Neural progenitor cell (in vitro differentiated cells): ENCODE measurements around the gene OCA2. TPM values are rescaled to one million over a fixed set of nuclear protein-coding genes. Genes with fewer than 3 reads are reported as not detected.

Source experiments
- DNase-seq: peaks from one replicate; pipeline ENCODE4 v3.0.0-alpha.2; 2016; ENCODE audit warnings: low spot score
- H2AFZ ChIP-seq: fragments of 200-600 bp; sonication (generic); replicated peaks from 2 replicates; pipeline ENCODE4 v1.6.1; 2016; ENCODE audit warnings: antibody characterized with exemption
- H3F3A ChIP-seq: fragments of 200-600 bp; sonication (generic); 2 replicates; pipeline ENCODE4 v1.6.1; 2016; ENCODE audit warnings: antibody characterized with exemption, low read depth
- H3K27ac ChIP-seq: fragments of 200-600 bp; sonication (generic); 2 replicates; pipeline ENCODE4 v1.5.1; 2016; ENCODE audit warnings: mild to moderate bottlenecking
- H3K27me3 ChIP-seq: fragments of 200-600 bp; sonication (generic); 2 replicates; pipeline ENCODE4 v1.6.1; 2016; ENCODE audit warnings: mild to moderate bottlenecking, moderate library complexity
- H3K36me3 ChIP-seq: fragments of 200-600 bp; sonication (generic); 2 replicates; pipeline ENCODE4 v1.5.1; 2016
- H3K4me1 ChIP-seq: fragments of 200-600 bp; sonication (generic); 2 replicates; pipeline ENCODE4 v1.6.1; 2016; ENCODE audit warnings: mixed run types
- H3K4me2 ChIP-seq: fragments of 200-600 bp; sonication (generic); 2 replicates; pipeline ENCODE4 v1.6.1; 2016
- H3K4me3 ChIP-seq: fragments of 200-600 bp; sonication (generic); 2 replicates; pipeline ENCODE4 v1.5.1; 2016
- H3K79me2 ChIP-seq: fragments of 200-600 bp; sonication (generic); 2 replicates; pipeline ENCODE4 v1.6.1; 2016; ENCODE audit warnings: low read depth
- H3K9ac ChIP-seq: fragments of 200-600 bp; sonication (generic); 2 replicates; pipeline ENCODE4 v1.6.1; 2016
- H3K9me3 ChIP-seq: fragments of 200-600 bp; sonication (generic); 2 replicates; pipeline ENCODE4 v1.5.1; 2016; ENCODE audit warnings: low read depth
- H4K20me1 ChIP-seq: fragments of 200-600 bp; sonication (generic); 2 replicates; pipeline ENCODE4 v1.6.1; 2016; ENCODE audit warnings: low read depth
- H3K27ac Mint-ChIP-seq: 3 replicates; pipeline ENCODE4 v1.8.0; 2021; ENCODE audit warnings: mixed read lengths
- H3K27me3 Mint-ChIP-seq: 2 replicates; pipeline ENCODE4 v1.8.0; 2022; ENCODE audit warnings: low read depth, mild to moderate bottlenecking, inconsistent platforms, moderate library complexity, mixed read lengths; ENCODE audit not compliant: insufficient read depth
- H3K36me3 Mint-ChIP-seq: 3 replicates; pipeline ENCODE4 v1.8.0; 2021; ENCODE audit warnings: mixed read lengths
- H3K4me1 Mint-ChIP-seq: 3 replicates; pipeline ENCODE4 v1.8.0; 2021; ENCODE audit warnings: mixed read lengths
- H3K4me3 Mint-ChIP-seq: 3 replicates; pipeline ENCODE4 v1.8.0; 2021; ENCODE audit warnings: mild to moderate bottlenecking, moderate library complexity, mixed read lengths
- H3K9me3 Mint-ChIP-seq: 3 replicates; pipeline ENCODE4 v1.8.0; 2020; ENCODE audit warnings: mixed read lengths
- EZH2 ChIP-seq: fragments of 200-600 bp; sonication (generic); IDR thresholded peaks from 2 replicates; pipeline ENCODE4 v1.6.1; 2017; ENCODE audit warnings: antibody characterized with exemption, mild to moderate bottlenecking, moderate library complexity
- EZH2phosphoT487 ChIP-seq: fragments of 200-600 bp; sonication (generic); IDR thresholded peaks from 2 replicates; pipeline ENCODE4 v1.6.1; 2017; ENCODE audit warnings: antibody characterized with exemption
- total RNA-seq: library from RNA; depleted of rRNA; stranded (reverse); fragments of >200 nt; gene quantifications from 2 replicates; pipeline ENCODE4 v1.2.3, GENCODE V29; 2015; ENCODE audit warnings: low replicate concordance
- TF ChIP-seq, protein P1 (sequence below): fragments of 200-600 bp; sonication (generic); IDR thresholded peaks from 2 replicates; pipeline ENCODE4 v1.5.1; 2017; ENCODE audit warnings: antibody characterized with exemption, mild to moderate bottlenecking

OCA2 gene
- total RNA-seq, 1 donor from 2014 or later = 1.0 TPM

DNA sequence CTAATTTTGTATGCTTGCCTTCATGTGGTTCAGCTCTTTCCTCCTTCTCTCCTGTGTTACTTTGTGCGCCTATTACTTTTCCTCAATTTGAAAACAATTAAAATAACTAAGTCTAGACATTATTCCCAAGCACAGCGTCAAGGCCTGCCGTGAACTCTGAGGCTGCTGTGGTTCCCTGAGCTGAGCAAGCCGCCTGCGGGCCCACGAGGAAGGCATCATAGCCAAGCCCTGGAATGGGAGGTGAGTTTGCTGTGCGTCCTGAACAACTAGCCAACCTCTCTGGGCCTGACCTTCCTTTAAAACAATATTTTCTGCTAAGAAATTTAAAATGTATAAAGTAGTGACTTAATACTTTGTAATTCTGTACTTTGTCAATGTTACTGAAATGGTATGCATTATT lies 327.2 kb downstream of the OCA2 start:
- Mint-ChIP-seq H3K9me3 (peaks cover 9% of the 10 kb centered on the region), H3K4me1 (peaks cover 3% of the 10 kb centered on the region), H3K36me3 (no peaks in the 10 kb centered on the region), H3K4me3 (no peak overlapping the region), H3K27me3 (peaks cover 3% of the 10 kb centered on the region), H3K27ac (no peak overlapping the region)
- no peak overlapping the region for H3K9ac ChIP-seq
- H3K4me3 ChIP-seq = no peak overlapping the region
- no peak overlapping the region for H3K4me2 ChIP-seq
- no peak for DNase-seq
- no peaks in the 10 kb centered on the region for H3K79me2 ChIP-seq
- peaks cover 7% of the 10 kb centered on the region for H3F3A ChIP-seq
- H3K27ac ChIP-seq = no peak overlapping the region
- TF ChIP-seq, protein P1, sequence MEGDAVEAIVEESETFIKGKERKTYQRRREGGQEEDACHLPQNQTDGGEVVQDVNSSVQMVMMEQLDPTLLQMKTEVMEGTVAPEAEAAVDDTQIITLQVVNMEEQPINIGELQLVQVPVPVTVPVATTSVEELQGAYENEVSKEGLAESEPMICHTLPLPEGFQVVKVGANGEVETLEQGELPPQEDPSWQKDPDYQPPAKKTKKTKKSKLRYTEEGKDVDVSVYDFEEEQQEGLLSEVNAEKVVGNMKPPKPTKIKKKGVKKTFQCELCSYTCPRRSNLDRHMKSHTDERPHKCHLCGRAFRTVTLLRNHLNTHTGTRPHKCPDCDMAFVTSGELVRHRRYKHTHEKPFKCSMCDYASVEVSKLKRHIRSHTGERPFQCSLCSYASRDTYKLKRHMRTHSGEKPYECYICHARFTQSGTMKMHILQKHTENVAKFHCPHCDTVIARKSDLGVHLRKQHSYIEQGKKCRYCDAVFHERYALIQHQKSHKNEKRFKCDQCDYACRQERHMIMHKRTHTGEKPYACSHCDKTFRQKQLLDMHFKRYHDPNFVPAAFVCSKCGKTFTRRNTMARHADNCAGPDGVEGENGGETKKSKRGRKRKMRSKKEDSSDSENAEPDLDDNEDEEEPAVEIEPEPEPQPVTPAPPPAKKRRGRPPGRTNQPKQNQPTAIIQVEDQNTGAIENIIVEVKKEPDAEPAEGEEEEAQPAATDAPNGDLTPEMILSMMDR = no peak
- TF ChIP-seq EZH2phosphoT487 (no peak), EZH2 (no peak)
- no peaks in the 10 kb centered on the region for H4K20me1 ChIP-seq
- H2AFZ ChIP-seq = no peak overlapping the region
- H3K36me3 ChIP-seq = no peaks in the 10 kb centered on the region
- H3K4me1 ChIP-seq = no peaks in the 10 kb centered on the region
- H3K27me3 ChIP-seq = no peaks in the 10 kb centered on the region
- H3K9me3 ChIP-seq = no peaks in the 10 kb centered on the region

DNA sequence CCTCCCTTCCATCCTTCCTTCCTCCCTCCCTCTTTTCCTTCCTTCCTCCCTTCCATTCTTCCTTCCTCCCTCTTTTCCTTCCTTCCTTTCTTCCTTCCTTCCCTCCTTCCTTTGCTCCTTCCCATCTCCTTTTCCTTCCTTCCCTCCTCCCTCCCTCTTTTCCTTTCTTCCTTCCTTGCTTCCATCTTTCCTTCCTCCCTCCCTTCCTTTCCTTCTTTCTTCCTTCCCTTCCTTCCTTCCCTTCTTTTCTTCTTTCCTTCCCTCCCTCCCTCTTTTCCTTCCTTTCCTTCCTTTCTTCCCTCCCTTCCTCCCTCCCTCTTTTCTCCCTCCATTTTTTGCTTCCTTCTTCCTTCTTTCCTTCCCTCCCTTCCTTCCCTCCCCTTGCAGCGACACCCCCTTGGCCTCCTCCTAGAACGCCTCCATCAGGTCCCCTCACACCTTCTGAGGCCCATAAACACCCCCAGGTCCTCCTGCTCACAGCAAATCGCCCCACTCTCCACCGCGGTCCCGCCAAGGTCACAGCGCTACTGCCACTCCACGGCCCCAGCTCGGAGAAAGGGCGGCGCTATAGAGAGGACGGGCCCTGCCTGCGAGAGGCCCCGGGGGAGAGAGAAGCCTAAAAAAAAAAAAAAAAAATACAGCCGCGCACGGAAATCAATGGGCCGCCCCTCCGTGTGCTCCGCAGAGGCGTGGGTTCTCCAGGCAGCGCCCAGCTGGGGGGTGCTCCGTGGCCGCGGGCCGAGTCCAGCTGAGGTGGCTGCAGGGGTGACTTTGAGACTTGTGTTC lies 328.2 kb downstream of the OCA2 start:
- peaks cover 3% of the 10 kb centered on the region for H3K4me1 Mint-ChIP-seq
- H3K27ac Mint-ChIP-seq = no peak overlapping the region
- H3K4me1 ChIP-seq = no peaks in the 10 kb centered on the region
- no peak overlapping the region for H3K4me2 ChIP-seq
- peaks cover 3% of the 10 kb centered on the region for H3K27me3 Mint-ChIP-seq
- no peak overlapping the region for H2AFZ ChIP-seq
- peaks cover 7% of the 10 kb centered on the region for H3F3A ChIP-seq
- no peaks in the 10 kb centered on the region for H3K36me3 Mint-ChIP-seq
- H3K4me3 ChIP-seq = no peak overlapping the region
- H3K9ac ChIP-seq = no peak overlapping the region
- H3K79me2 ChIP-seq = no peaks in the 10 kb centered on the region
- no peaks in the 10 kb centered on the region for H4K20me1 ChIP-seq
- H3K27ac ChIP-seq = no peak overlapping the region
- peaks cover 11% of the 10 kb centered on the region for H3K9me3 Mint-ChIP-seq
- no peaks in the 10 kb centered on the region for H3K36me3 ChIP-seq
- H3K27me3 ChIP-seq = no peaks in the 10 kb centered on the region
- TF ChIP-seq EZH2 = no peak
- TF ChIP-seq, protein P1 = no peak
- no peaks in the 10 kb centered on the region for H3K9me3 ChIP-seq
- no peak for DNase-seq
- H3K4me3 Mint-ChIP-seq = no peak overlapping the region

DNA sequence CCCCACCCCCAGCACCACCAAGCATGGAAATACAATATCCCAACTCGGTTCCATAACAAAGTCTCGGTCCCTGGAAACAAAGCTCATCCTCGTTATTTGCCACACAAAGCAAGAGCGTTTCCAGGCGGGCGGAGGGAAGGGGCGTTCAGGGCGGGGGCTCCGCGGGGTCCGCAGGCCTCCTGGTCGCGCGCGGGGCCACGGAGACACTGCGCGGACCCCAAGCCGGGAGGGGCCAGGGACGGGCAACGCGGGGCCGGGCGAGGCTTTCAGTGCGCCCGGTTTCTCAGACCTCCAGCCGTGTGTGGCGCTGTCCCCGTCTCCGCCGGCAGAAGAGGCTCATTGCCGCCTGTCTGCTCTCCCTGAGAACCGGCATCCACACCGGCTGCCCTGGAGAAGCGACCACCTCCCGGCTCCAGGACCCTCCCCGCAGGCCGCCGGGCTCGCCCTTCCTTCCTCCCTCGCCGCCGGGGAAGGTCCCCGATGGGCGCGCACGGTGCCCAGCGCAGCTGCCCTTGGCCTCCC lies 329.0 kb downstream of the OCA2 start:
- Histone ChIP-seq H3K9ac (no peak overlapping the region), H3F3A (peaks cover 7% of the 10 kb centered on the region), H2AFZ (no peak overlapping the region), H3K4me3 (no peak overlapping the region), H3K36me3 (no peaks in the 10 kb centered on the region), H3K27ac (no peak overlapping the region), H3K4me2 (no peak overlapping the region), H3K27me3 (no peaks in the 10 kb centered on the region), H3K4me1 (no peaks in the 10 kb centered on the region), H3K9me3 (no peaks in the 10 kb centered on the region), H3K79me2 (no peaks in the 10 kb centered on the region), H4K20me1 (no peaks in the 10 kb centered on the region)
- Mint-ChIP-seq H3K4me1 (peaks cover 3% of the 10 kb centered on the region), H3K27me3 (peaks cover under 1% of the 10 kb centered on the region), H3K27ac (no peak overlapping the region), H3K9me3 (peaks cover 11% of the 10 kb centered on the region), H3K36me3 (no peaks in the 10 kb centered on the region), H3K4me3 (no peak overlapping the region)
- TF ChIP-seq, protein P1 = no peak
- TF ChIP-seq EZH2phosphoT487 = no peak
- DNase-seq = no peak
